Naive thymus-derived CD8-positive, alpha-beta T cell (primary cell): ENCODE measurements around the gene FEN1. TPM values are rescaled to one million over a fixed set of nuclear protein-coding genes. Genes with fewer than 3 reads are reported as not detected.
A peak's percentile ranks its signal among the peaks of the same experiment; 100 is the strongest.

Source experiments
- ATAC-seq, 2 donors: fragments of 150-1000 bp; cut with Tn5 transposase in 1 of 2; sonication (Bioruptor Pico), chemical (Tn5 transposase) in 1 of 2; 1 replicate in 1 of 2; 2 replicates in 1 of 2; pipeline ENCODE4 v1.10.0; 2021; ENCODE audit warnings: mild to moderate bottlenecking in 2 of 2, moderate library complexity in 2 of 2
- POLR2A ChIA-PET: fragments of 350-600 bp; sonication (Branson Sonifier 250); formaldehyde crosslinking; loops from one replicate; lab custom pipeline; 2021; ENCODE audit warnings: antibody characterized with exemption; lab: Charles Lee
- DNase-seq, 10 donors: peaks; one replicate each; pipeline versions ENCODE4 v3.0.0 to v3.0.0-alpha.2; 2020 to 2022
- H3K27ac Mint-ChIP-seq, 10 donors: one replicate each; pipeline ENCODE4 v1.8.0; 2020 to 2022; ENCODE audit warnings: mild to moderate bottlenecking in 10 of 10, mixed read lengths in 10 of 10, moderate library complexity in 4 of 10, inconsistent platforms in 1 of 10
- H3K27me3 Mint-ChIP-seq, 5 donors: one replicate each; pipeline ENCODE4 v1.8.0; 2021 to 2022; ENCODE audit warnings: mixed read lengths in 5 of 5
- H3K36me3 Mint-ChIP-seq, 3 donors: one replicate each; pipeline ENCODE4 v1.8.0; 2020 to 2022; ENCODE audit warnings: mixed read lengths in 3 of 3, mild to moderate bottlenecking in 2 of 3, inconsistent platforms in 1 of 3
- H3K4me1 Mint-ChIP-seq, 4 donors: one replicate each; pipeline ENCODE4 v1.8.0; 2021 to 2022; ENCODE audit warnings: mixed read lengths in 4 of 4
- H3K4me3 Mint-ChIP-seq, 10 donors: one replicate each; pipeline ENCODE4 v1.8.0; 2020 to 2022; ENCODE audit warnings: mild to moderate bottlenecking in 10 of 10, mixed read lengths in 10 of 10, moderate library complexity in 6 of 10, inconsistent platforms in 1 of 10
- H3K9me3 Mint-ChIP-seq, 9 donors: one replicate each; pipeline ENCODE4 v1.8.0; 2020 to 2022; ENCODE audit warnings: mixed read lengths in 9 of 9, mild to moderate bottlenecking in 3 of 9, inconsistent platforms in 1 of 9, moderate library complexity in 1 of 9
- polyA plus RNA-seq, 3 donors: library from polyadenylated mRNA; unstranded; fragments of 300-500 nt; fragmentation: Illumina TruSeq; gene quantifications; one replicate each; pipeline ENCODE4 v1.2.3, GENCODE V29; 2021
- total RNA-seq, 8 experiments: library from RNA in 2 of 8; stranded (reverse) in 2 of 8; gene quantifications; one replicate each; pipeline ENCODE4 v1.2.3 and lab custom pipeline; 2021 to 2026

FEN1 gene
- total and polyA plus RNA-seq, 5 experiments from 2014 or later, result 8.3 to 13.1 (median 10.0) TPM

DNA sequence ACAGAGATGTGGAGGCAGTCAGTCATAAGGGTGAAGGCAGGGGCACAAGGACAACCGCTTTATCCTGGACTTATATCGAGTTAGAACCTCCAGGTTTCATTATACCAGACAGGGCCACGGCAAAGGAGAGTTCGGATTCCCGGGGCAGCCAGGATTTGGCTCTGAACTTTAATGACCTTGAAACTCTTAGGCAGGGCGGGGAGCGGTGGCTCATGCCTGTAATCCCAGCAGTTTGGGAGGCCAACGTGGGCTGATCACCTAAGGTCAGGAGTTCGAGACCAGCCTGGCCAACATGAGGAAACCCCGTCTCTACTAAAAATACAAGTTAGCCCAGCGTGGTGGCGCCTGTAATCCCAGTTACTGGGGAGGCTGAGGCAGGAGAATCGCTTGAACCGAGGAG, 41.3 kb upstream of the FEN1 start:
- H3K4me3 Mint-ChIP-seq, result peak overlapping the region; percentile 26 to 85 (median 72)
- DNase-seq (no peak), ATAC-seq (no peak)
- no peaks in the 10 kb centered on the region for H3K9me3 Mint-ChIP-seq
- POLR2A ChIA-PET, result no interaction called here
- H3K4me1 Mint-ChIP-seq, result peaks cover 11 to 23% (median 14%) of the 10 kb centered on the region in 4 donors
- peaks cover 11 to 44% (median 24%) of the 10 kb centered on the region in 5 donors for H3K27me3 Mint-ChIP-seq
- peak overlapping the region in 2 of 10 donors; percentile 13 to 54 for H3K27ac Mint-ChIP-seq
- no peaks in the 10 kb centered on the region for H3K36me3 Mint-ChIP-seq

DNA sequence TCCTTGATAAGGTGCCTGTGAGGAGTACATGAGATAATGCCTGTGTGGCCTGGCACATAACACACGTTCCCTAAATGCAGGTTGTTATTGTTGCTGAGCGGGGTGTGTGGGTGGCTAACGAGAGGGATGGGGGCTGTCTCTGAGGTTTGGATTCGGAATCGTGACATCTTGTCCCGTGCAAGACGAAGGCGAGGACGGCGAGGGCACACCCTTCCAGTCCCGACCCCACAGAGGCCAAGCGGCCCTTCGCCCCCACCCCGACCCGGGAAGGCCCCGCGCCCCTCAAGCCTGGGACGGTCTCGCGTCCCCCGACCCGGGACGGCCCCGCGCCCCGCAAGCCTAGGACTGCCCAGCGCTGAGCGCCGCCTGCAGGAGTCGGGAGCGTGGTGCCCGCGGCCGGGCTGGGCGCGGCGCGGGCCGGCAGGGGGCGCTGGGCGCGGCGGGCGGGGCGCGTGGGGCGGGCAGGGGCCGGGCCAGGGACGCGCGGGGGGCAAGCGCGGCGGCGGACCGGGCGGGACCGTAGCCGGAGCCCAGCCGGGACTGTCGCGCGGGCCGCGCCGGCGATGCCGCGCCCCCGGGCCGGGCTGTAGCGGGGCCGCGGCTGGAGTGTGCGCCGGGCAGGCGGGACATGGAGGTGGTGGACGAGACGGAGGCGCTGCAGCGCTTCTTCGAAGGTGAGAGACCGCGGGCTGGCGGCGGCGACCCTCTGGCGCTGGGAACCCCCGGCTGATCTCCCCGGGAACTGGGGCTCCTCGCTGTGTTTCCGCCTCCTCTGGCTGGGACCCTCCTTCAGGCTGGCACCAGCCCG, 40.4 kb upstream of the FEN1 start, which contains the start of gene MYRF:
MYRF (plus strand) TSS at position 520 of the 808 bp plus-strand sequence; CDS start at position 629, 109 bp downstream.
- Mint-ChIP-seq H3K9me3 (no peaks in the 10 kb centered on the region), H3K27ac (peak within 1 kb of the TSS in 5 of 10 donors; percentile 2 to 66 (median 26)), H3K27me3 (peaks cover 11 to 44% (median 24%) of the 10 kb centered on the region in 5 donors), H3K36me3 (no peaks in the 10 kb centered on the region), H3K4me1 (peaks cover 13 to 30% (median 18%) of the 10 kb centered on the region in 4 donors), H3K4me3 (peak within 1 kb of the TSS; percentile 65 to 85 (median 82))
- ATAC-seq (peak; percentile 92 to 95), DNase-seq (peak in 9 of 10 donors; percentile 19 to 69 (median 57))
- POLR2A ChIA-PET, result no interaction called here

DNA sequence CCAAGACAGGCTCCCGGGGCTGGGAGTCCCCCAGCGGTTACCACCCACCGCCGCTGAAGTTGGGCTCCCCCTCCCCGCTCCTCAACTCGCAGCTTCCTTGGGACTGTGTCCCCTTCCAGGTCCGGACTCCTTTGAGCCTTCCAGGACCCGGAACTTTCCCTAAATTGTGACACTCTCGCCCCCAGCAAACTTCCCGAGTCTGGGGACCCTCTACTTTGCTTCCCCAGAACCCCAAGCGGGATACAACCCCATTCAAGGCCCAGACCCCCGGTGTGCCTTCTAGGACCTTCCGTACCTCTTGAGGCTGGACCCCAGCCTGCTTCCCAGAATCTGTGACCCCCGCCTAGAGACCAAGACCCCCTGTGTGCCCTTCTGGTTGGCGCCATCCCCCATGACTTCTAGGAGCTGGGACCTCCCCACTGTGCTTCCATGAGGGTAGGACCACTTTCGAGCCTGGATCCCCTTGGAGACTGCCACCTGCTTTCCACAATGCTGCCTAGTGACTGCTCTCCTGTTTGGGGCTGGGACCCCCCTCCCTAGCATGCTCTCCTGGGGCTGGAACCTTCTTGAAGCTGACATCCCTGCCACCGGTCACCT, 39.7 kb upstream of the FEN1 start:
- Mint-ChIP-seq H3K36me3 (no peaks in the 10 kb centered on the region), H3K9me3 (no peaks in the 10 kb centered on the region), H3K4me1 (peaks cover 13 to 30% (median 18%) of the 10 kb centered on the region in 4 donors), H3K27me3 (peaks cover 11 to 43% (median 24%) of the 10 kb centered on the region in 5 donors), H3K27ac (peak overlapping the region in 5 of 10 donors; percentile 2 to 66 (median 26)), H3K4me3 (peak overlapping the region; percentile 65 to 84 (median 76))
- POLR2A ChIA-PET, result no interaction called here
- no peak for DNase-seq
- peak in 1 of 2 donors; percentile 35 for ATAC-seq

DNA sequence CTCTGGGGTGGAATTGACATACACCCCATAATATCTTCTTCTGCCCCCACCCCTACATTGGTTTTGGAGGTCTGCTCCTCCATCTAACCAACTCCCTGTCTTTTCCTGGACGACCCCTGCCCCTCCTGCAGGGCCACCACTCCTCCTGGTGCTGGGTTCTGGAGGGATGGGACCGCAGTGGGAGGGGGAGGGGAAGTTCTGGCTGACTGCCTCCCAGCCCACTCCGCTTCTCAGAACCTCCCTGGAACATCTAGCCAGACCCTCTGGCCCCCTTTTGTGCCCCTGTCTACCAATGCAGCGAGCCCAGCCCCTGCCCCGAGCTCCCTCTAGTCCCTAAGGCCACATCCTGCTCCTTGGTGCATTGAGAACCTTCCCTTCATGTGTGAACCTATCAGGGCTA, 39.0 kb upstream of the FEN1 start:
- Mint-ChIP-seq H3K4me1 (peaks cover 13 to 30% (median 18%) of the 10 kb centered on the region in 4 donors), H3K9me3 (no peaks in the 10 kb centered on the region), H3K4me3 (peak overlapping the region; percentile 32 to 84 (median 74)), H3K27me3 (peaks cover 11 to 38% (median 24%) of the 10 kb centered on the region in 5 donors), H3K27ac (peak overlapping the region in 2 of 10 donors; percentile 26 to 66), H3K36me3 (no peaks in the 10 kb centered on the region)
- POLR2A ChIA-PET, result no interaction called here
- DNase-seq (no peak), ATAC-seq (no peak)

DNA sequence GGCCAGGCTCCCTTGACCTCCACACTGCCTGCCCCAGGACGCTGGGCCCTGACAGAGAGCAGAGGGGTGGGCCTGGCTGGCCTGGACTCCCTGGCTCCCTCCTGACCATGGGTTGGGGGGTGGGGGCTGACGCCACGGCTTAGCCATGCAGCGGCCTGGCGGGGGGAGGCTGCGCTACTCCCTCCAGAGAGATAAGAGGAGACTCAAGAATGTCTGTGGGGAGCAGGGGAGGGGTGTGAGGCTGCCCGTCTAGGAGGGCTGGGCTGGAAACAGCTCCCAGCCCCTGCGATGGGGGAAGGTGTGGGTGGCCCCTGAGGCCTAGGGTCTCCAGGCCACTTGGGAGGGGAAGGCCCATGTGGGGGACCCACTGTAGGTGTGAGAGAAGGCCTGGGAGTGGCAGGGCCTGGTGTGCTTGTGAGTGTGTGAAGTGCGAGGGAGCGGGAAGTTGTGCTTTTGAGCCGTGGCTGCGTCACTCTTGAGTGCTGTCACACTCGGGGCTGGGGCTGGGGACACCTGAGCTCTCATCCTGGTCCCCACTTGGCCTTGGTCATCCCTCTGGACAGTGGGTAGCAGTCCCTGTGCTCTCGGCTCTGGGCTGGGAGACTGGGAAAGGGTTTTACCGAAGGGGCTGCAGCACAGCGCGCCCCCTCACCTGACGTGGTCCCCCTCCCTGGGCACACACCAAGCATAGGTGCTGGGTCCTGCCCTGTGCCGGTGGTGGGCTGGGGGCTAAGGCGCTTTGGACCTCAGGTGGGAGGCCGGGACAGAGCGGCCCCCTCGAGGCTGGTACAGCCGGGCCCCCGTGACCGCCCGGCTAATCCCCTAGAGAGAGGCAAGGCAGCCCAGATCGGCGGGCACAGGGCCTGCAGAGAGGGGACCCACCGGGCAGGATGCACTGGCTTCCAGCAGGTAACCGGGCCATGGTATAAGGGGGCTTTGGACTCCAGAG, 37.9 kb upstream of the FEN1 start:
- ATAC-seq (no peak), DNase-seq (no peak)
- no peaks in the 10 kb centered on the region for H3K9me3 Mint-ChIP-seq
- H3K4me1 Mint-ChIP-seq, result peaks cover 13 to 30% (median 18%) of the 10 kb centered on the region in 4 donors
- peaks cover 8 to 32% (median 19%) of the 10 kb centered on the region in 5 donors for H3K27me3 Mint-ChIP-seq
- POLR2A ChIA-PET, result no interaction called here
- no peaks in the 10 kb centered on the region for H3K36me3 Mint-ChIP-seq
- H3K4me3 Mint-ChIP-seq, result no peak overlapping the region
- H3K27ac Mint-ChIP-seq, result no peak overlapping the region

DNA sequence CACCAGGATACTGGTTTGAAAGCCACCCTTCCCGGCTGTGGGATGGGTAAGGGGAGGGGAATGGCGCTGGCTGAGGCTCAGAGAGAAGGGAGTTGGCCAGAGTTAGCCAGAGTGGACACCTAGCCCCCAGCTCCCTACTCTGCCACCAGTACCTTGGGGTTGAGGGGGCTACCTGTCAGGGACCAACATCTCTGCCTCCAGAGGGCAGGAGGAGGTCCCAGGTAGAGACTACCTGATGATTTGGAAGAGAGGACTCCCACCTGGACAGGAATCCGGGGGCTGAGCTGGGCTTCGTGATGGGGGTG, 36.6 kb upstream of the FEN1 start:
- peaks cover 5 to 21% (median 13%) of the 10 kb centered on the region in 5 donors for H3K27me3 Mint-ChIP-seq
- no peaks in the 10 kb centered on the region for H3K9me3 Mint-ChIP-seq
- ATAC-seq (no peak), DNase-seq (no peak)
- peak overlapping the region in 3 of 10 donors; percentile 10 to 40 (median 18) for H3K4me3 Mint-ChIP-seq
- peak overlapping the region in 5 of 10 donors; percentile 34 to 74 (median 63) for H3K27ac Mint-ChIP-seq
- POLR2A ChIA-PET, result no interaction called here
- H3K4me1 Mint-ChIP-seq, result peaks cover 13 to 30% (median 17%) of the 10 kb centered on the region in 4 donors
- H3K36me3 Mint-ChIP-seq, result no peaks in the 10 kb centered on the region

DNA sequence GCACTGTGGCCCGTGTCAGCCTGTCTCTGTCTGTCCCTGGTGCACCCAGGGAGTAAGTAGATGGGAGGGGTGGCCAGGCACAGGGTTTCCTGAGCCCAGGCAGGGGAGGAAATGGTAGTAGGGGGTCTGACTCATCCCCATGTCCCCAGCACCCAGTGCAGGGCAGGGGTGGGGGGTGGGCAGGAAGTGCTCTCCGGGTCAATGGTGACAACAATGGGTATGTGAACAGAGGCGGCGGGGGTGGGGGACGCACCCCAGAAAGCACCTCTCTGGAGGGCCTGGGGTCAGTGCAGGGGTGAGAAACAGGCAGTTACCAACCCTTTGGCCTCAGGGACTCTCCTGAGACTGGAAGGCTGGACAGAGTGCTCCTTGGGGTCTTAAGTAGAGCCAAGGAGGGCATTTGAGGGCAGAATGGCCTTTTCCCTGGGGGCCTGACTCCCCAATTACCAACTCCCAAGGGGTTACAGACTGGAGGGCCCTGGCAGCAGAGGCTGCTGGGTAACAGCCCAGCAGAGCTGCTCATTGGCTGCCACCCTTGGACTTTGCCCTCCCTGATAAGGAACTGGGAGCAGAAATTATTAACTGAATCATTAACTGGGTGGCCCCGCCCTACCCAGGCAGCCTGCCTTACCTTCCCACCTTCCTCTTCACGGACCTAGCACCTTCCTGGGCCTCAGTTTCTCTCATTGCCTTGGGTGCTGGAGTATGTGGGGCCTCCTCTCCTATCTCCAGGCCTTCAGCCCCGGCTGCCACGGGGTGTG, 36.1 kb upstream of the FEN1 start:
- POLR2A ChIA-PET, result interaction anchor here (0.5 kb wide), 1 partner anchor 35 kb away, joined by 3 read pairs; no protein-coding TSS in a partner anchor
- peak in 1 of 10 donors; percentile 32 for DNase-seq
- Mint-ChIP-seq H3K36me3 (no peaks in the 10 kb centered on the region), H3K4me3 (peak overlapping the region in 1 of 10 donors; percentile 40), H3K9me3 (no peaks in the 10 kb centered on the region), H3K27me3 (peaks cover 3 to 18% (median 12%) of the 10 kb centered on the region in 5 donors), H3K27ac (peak overlapping the region in 5 of 10 donors; percentile 34 to 74 (median 63)), H3K4me1 (peaks cover 12 to 30% (median 16%) of the 10 kb centered on the region in 4 donors)
- ATAC-seq, result no peak

DNA sequence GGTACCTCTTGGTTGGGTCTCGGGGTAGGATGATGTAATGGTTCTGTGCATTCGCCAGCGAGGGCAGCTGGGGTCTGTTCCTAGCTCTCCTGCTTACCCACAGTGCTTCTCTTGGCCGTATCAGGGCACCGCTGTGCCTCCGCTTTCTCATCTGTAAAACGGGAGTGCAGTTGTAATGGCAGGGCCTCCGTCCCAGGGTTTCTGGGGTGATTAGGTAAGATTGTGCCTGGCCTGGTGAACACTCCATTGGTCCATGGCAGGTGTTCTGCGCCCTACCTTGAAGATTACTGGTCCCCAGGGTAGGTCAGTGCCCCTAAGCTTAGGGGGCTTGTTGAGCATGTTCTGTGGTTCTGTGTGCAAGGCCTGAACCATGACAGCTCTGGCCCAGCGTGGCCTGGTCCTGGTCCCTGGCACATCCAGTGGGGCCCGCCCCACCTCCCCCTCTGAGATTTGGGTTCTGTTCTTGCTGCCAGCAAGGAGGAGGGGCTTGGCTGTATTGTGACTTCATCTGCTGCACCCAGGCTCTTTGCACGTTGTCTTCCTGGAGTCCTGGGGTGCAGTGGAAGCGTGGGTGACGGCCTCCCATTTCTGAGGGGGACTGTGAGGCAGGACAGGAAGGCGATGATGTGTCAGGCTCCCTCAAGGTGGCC, 35.4 kb upstream of the FEN1 start:
- H3K27me3 Mint-ChIP-seq, result peaks cover 3 to 23% (median 14%) of the 10 kb centered on the region in 5 donors
- H3K4me1 Mint-ChIP-seq, result peaks cover 9 to 30% (median 14%) of the 10 kb centered on the region in 4 donors
- DNase-seq (no peak), ATAC-seq (no peak)
- H3K4me3 Mint-ChIP-seq, result no peak overlapping the region
- no peaks in the 10 kb centered on the region for H3K9me3 Mint-ChIP-seq
- no peaks in the 10 kb centered on the region for H3K36me3 Mint-ChIP-seq
- POLR2A ChIA-PET, result interaction anchor here (0.5 kb wide), 1 partner anchor 36 kb away, joined by 3 read pairs; no protein-coding TSS in a partner anchor
- H3K27ac Mint-ChIP-seq, result no peak overlapping the region

DNA sequence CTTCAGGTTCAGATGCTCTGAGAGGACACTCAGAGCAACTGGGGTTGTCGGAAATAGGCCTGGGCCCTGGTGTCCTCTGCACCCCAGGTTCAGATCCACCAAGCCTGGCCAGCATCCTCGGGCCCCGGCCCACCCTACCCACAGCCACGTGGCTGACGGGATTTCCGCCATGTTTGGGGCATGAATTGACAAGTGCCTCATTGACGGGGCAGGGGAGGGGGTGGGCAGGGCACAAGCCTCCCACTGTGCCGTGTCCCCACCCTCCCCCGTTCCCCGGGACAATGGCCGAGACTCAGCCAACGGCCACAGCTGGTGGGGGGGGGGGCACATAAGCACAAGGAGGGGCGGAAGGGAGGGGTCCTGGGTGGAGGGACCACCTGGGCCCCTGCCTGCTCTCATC, 31.8 kb upstream of the FEN1 start:
- POLR2A ChIA-PET, result no interaction called here
- ATAC-seq, result no peak
- Mint-ChIP-seq H3K27ac (no peak overlapping the region), H3K4me1 (peaks cover 4 to 12% (median 8%) of the 10 kb centered on the region in 4 donors), H3K4me3 (no peak overlapping the region), H3K9me3 (no peaks in the 10 kb centered on the region), H3K27me3 (peaks cover 1 to 9% (median 5%) of the 10 kb centered on the region in 5 donors), H3K36me3 (no peaks in the 10 kb centered on the region)
- DNase-seq, result no peak

DNA sequence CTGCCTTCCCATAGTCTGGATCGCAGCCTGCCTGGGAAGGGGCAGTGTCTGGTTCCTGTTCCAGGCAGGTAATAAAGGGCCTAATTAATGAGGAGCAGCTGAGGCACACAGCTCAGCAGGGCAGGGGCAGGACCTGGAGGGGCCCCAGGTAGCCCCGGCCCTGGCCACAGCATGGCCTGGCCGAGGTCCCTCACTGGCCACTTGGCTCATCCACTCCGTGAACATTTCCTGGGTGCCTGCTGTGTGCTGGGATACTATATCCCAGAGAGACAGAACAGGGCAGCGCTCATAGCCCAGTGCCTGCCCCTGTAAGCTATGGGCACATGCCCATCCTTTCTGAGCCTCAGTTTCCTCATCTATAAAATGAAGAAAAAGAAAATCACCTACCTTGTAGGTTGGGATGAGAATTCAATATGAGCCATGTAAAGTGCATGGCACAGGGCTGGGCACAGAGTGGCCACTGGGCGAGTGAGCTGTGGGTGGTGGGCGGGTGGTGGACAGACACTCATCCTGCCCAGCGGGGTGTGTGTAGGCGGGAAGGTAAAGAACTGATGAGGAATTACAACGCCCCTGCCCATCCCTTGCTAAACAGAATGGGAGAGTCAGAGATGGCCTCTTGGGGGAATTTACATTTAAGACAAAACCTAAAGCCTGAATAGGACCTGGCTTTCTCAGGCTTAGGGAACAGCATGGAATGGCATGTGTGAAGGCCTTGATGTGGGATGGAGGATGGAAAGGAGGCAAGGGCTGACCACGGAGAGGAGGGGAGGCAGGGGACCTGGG, 31.1 kb upstream of the FEN1 start:
- H3K27me3 Mint-ChIP-seq, result peaks cover 1 to 9% (median 5%) of the 10 kb centered on the region in 5 donors
- H3K4me3 Mint-ChIP-seq, result no peak overlapping the region
- no peaks in the 10 kb centered on the region for H3K9me3 Mint-ChIP-seq
- POLR2A ChIA-PET, result no interaction called here
- no peaks in the 10 kb centered on the region for H3K36me3 Mint-ChIP-seq
- no peak for ATAC-seq
- DNase-seq, result no peak
- peak overlapping the region in 2 of 10 donors; percentile 47 to 49 for H3K27ac Mint-ChIP-seq
- peaks cover 0 to 5% (median 2%) of the 10 kb centered on the region in 4 donors for H3K4me1 Mint-ChIP-seq
